Cardiac muscle cell (in vitro differentiated cells and primary cell): ENCODE results near the gene SNX6. TPM values are rescaled to one million over a fixed set of nuclear protein-coding genes. Genes with fewer than 3 reads are reported as not detected.
"Not testable (repeated sequence)": the region's sequence is repeated elsewhere in the genome, so short reads cannot be mapped to it uniquely, and the experiment has no call there.

Experiments used
- DNase-seq, 2 donors: peaks; one replicate each; pipeline versions ENCODE4 v3.0.0 to v3.0.0-alpha.2; 2010 to 2017; ENCODE audit warnings: low read depth in 1 of 2, low spot score in 1 of 2
- H3K27ac ChIP-seq: fragments of 200-600 bp; sonication (generic); 2 replicates; pipeline ENCODE4 v1.5.1; 2016
- H3K27me3 ChIP-seq: fragments of 200-600 bp; sonication (generic); 2 replicates; pipeline ENCODE4 v1.6.0; 2016; ENCODE audit warnings: control low read depth
- H3K36me3 ChIP-seq: fragments of 200-600 bp; sonication (generic); 2 replicates; pipeline ENCODE4 v1.5.1; 2016; ENCODE audit warnings: control low read depth
- H3K4me1 ChIP-seq: fragments of 200-600 bp; sonication (generic); 2 replicates; pipeline ENCODE4 v1.8.1; 2017; ENCODE audit warnings: low read depth, mild to moderate bottlenecking, mixed run types
- H3K4me3 ChIP-seq: fragments of 200-600 bp; sonication (generic); 2 replicates; pipeline ENCODE4 v1.5.1; 2016; ENCODE audit warnings: mild to moderate bottlenecking
- H3K9me3 ChIP-seq: fragments of 200-600 bp; sonication (generic); 2 replicates; pipeline ENCODE4 v1.5.1; 2017; ENCODE audit warnings: low read depth, mild to moderate bottlenecking, control low read depth
- CTCF ChIP-seq: IDR thresholded peaks from 2 replicates; pipeline ENCODE4 v1.5.1; 2012; ENCODE audit warnings: low read depth, mild to moderate bottlenecking, low read length
- polyA plus RNA-seq: library from polyadenylated mRNA; unstranded; fragments of >200 nt; fragmentation: Nextera tagmentation; extraction: Ambion mirVana; gene quantifications from 2 replicates; pipeline ENCODE4 v1.2.1, GENCODE V29; 2016
- total RNA-seq: library from RNA; depleted of rRNA; stranded (reverse); fragments of >200 nt; gene quantifications from 2 replicates; pipeline ENCODE4 v1.2.3, GENCODE V29; 2016

SNX6 gene
- total and polyA plus RNA-seq, 2 experiments from 2014 or later, result 83.1 to 95.1 TPM

GRCh38 chr14:34646570-34647255 lies 16.8 kb upstream of the SNX6 start:
- Histone ChIP-seq H3K4me1 (no peaks in the 10 kb centered on the region), H3K4me3 (no peak overlapping the region), H3K27me3 (no peaks in the 10 kb centered on the region), H3K9me3 (no peaks in the 10 kb centered on the region), H3K36me3 (no peaks in the 10 kb centered on the region), H3K27ac (no peak overlapping the region)
- TF ChIP-seq CTCF, result no peak
- no peak for DNase-seq

GRCh38 chr14:34643361-34643760 lies 13.4 kb upstream of the SNX6 start:
- Histone ChIP-seq H3K9me3 (no peaks in the 10 kb centered on the region), H3K4me1 (no peaks in the 10 kb centered on the region), H3K4me3 (no peak overlapping the region), H3K27ac (no peak overlapping the region), H3K27me3 (no peaks in the 10 kb centered on the region), H3K36me3 (no peaks in the 10 kb centered on the region)
- no peak for DNase-seq
- no peak for TF ChIP-seq CTCF

DNA sequence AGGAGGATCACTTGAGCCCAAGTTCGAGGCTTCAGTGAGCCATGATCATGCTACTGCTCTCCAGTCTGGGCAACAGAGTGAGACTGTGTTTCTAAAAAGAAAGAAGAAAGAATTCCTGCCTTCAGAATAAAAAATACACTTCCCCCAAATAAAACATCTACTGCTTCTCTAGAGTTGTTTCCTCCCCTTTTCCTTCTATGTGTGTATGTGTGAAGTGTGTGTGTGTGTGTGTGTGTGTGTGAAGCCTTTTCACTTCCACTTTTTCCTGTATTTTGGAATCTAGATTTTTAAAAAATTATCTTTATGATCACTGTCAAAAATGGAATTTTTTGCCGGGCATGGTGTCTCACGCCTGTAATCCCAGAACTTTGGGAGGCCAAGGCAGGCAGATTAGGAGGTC lies 12.6 kb upstream of the SNX6 start:
- no peak overlapping the region for H3K27ac ChIP-seq
- no peaks in the 10 kb centered on the region for H3K4me1 ChIP-seq
- no peaks in the 10 kb centered on the region for H3K36me3 ChIP-seq
- H3K9me3 ChIP-seq, result no peaks in the 10 kb centered on the region
- no peak for TF ChIP-seq CTCF
- H3K27me3 ChIP-seq, result no peaks in the 10 kb centered on the region
- no peak overlapping the region for H3K4me3 ChIP-seq
- DNase-seq, result no peak

- Histone ChIP-seq H3K4me3 (no peak overlapping the region), H3K4me1 (no peaks in the 10 kb centered on the region), H3K27me3 (no peaks in the 10 kb centered on the region), H3K27ac (no peak overlapping the region), H3K36me3 (no peaks in the 10 kb centered on the region), H3K9me3 (no peaks in the 10 kb centered on the region)
- TF ChIP-seq CTCF, result no peak
- DNase-seq, result no peak
Observed at GRCh38 chr14:34640826-34641225, 10.9 kb upstream of the SNX6 start.

DNA sequence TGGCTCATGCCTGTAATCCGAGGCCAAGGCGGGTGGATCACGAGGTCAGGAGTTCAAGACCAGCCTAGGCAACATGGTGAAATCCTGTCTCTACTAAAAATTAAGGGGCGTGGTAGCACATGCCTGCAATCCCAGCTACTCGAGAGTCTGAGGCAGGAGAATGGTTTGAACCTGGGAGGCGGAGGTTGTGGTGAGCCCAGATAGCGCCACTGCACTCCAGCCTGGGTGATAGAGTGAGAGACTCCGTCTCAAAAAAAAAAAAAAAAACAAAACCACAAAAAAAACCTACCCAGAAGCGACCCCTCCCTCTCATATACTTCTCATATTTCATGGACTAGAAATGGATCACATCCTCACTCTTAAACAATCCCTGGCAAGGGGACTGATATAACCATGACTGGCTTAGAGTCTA lies 4.4 kb upstream of the SNX6 start:
- H3K36me3 ChIP-seq, H3K9me3 ChIP-seq, H3K27me3 ChIP-seq, H3K4me3 ChIP-seq, H3K27ac ChIP-seq, H3K4me1 ChIP-seq, DNase-seq: not testable (repeated sequence)

GRCh38 chr14:34633742-34634141 lies 3.8 kb upstream of the SNX6 start:
- no peaks in the 10 kb centered on the region for H3K9me3 ChIP-seq
- no peaks in the 10 kb centered on the region for H3K36me3 ChIP-seq
- no peak overlapping the region for H3K4me3 ChIP-seq
- H3K27ac ChIP-seq, result no peak overlapping the region
- no peak for TF ChIP-seq CTCF
- DNase-seq, result no peak
- no peaks in the 10 kb centered on the region for H3K27me3 ChIP-seq
- peaks cover under 1% of the 10 kb centered on the region for H3K4me1 ChIP-seq
